ENCODE data around the gene MORN2.

GRCh38 chr2:38912619-38913018 is 36.8 kb downstream of the MORN2 start:
- TF ChIP-seq CTCF (IDR thresholded peaks at IDR 0.05), result no peak
- TF ChIP-seq EP300 (IDR thresholded peaks at IDR 0.05), result no peak
